Left cardiac atrium (tissue), 4 donors: Measurements from ENCODE around the gene FTCDNL1. TPM values are rescaled to one million over a fixed set of nuclear protein-coding genes. Genes with fewer than 3 reads are reported as not detected.

Experiments used
- ATAC-seq, 2 donors: fragments of 200-7000 bp; cut with Tn5 transposase; one replicate each; pipeline ENCODE4 v1.9.1; 2020; ENCODE audit warnings: mild to moderate bottlenecking in 2 of 2, moderate library complexity in 2 of 2
- DNase-seq: peaks from one replicate; pipeline ENCODE4 v3.0.0-alpha.2; 2020
- intact Hi-C, 2 donors: fragments of 100-400 bp; cut with DNase I; formaldehyde crosslinking; loops; one replicate each; pipeline versions ENCODE4 v1.14.1 to v1.15.1; 2022 to 2023
- total RNA-seq, 2 donors: library from RNA; stranded (reverse); fragmentation: NEBNext Ultra II Directional; extraction: Animal tissue kit (Norgen Biotek cat#: 25700); gene quantifications; one replicate each; pipeline ENCODE4 v1.2.1, GENCODE V29; 2021
- donor health status: DM: no; HTN: yes; CAD: no.
- donor health status: DM: no; HTN: yes; CAD: no; lungs with severe emphysema.
- donor health status: DM: yes; HTN: yes; CAD: no.
- donor health status: Dilated cardiomyopathy.

FTCDNL1 gene
- total RNA-seq, 2 donors from 2014 or later, result 3.4 to 7.8 TPM

DNA sequence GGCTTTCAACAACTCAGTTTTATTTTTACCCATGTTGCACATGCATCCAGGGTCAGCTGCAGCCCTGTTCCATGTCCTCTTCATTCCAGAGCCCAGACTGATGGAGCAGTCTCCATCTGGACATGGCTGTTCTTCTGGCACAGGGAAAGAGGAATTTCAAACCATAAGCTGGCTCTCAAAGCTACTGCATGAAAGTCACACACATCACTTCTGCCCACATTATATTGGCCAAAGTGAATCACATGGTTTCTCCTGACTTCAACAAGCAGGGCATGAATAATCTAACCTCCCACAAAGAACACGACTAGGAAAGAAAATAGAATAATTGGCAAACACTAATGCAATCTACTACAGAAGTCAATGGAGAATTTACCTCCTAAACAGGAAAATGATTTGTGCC is 94.2 kb downstream of the FTCDNL1 start:
- DNase-seq (no peak), ATAC-seq (no peak)
- intact Hi-C loops, result no loop called here

DNA sequence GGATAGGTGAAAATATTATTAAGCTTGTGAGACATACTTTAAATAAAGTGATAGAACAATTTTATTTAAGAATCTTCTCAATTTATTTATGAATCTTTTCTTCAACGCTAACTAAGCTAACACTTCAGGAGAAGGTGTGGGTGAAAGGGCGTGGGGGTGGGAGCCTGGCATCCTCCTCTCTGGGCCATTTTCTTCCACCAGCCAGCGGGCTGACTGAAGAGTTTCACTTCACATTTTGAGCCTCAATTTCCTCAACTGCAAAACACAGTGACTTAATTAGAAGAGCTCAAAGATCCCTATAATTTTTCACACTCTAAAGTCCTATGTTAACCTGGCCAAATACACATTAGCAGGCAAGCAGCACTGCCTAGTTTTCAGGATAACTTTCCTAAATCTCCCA is 94.8 kb downstream of the FTCDNL1 start:
- DNase-seq (no peak), ATAC-seq (no peak)
- intact Hi-C loops, result no loop called here

DNA sequence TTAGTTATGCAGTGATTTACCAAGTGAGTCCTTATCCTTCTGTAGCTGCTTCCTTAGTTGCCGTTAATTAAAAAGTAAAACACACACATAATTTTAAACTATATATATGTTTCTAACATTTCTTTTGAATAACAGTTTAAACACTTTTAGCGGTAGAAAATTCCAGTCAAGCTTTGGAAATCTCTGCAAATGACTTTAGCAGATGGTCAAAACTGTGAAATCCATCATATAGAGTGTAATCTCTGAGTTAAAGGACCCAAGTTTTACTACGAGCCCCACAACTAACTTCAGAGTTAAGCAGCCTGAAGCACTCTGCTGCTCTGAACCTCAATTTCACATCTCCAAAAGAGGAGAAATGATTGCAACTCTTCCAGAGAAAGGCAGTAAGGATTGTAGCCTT is 96.2 kb downstream of the FTCDNL1 start:
- intact Hi-C loops, result no loop called here
- ATAC-seq (no peak), DNase-seq (no peak)

DNA sequence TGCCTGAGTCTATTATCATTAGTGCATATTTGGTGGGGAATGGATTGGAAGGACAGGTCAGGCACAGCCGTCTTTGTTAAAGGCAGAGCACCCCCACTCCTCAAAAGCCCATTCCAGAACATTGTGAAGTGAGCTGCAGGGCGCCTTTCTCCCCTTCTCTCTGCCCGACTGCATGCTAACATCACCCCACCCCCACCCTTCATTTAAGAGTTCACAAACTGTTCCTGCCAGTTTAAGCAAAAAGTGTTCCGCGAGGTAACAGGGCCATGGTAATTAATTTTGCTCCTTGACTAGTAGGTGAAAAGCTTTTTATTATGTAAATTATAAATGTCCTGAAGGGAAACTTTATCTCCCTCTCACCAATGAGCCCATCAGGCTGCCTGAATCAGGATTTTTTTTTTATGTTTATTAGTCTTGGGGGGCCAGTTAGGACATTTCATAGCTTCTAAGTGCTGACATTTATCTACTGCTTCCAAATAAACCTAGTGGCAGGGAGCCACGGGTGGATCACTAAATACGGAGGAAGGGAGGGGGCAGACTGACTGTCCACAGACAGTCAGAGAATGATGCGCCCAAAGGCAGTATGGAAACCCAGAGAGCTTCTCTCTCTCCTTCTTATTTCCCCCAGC is 99.4 kb downstream of the FTCDNL1 start:
- DNase-seq (no peak), ATAC-seq (no peak)
- intact Hi-C loops, result no loop called here

DNA sequence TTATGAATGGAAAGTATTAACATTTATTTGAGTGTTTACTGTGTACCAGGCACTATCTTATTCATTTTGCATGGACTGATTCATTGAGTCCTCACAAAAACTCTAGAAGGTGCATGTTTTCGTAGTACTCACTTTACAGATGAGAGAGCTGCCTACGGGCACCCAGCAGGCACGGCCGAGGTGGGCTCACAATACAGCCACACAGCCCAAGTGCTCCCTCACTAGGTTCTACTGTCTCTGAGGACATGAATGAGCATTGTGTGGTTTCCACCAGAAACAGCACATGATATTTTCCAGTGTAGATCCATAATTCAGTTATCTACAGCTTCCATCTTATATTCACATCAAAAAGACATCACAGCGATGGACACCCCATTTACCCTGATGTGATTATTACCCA is 101.4 kb downstream of the FTCDNL1 start:
- ATAC-seq (no peak), DNase-seq (no peak)
- intact Hi-C loops, result no loop called here

DNA sequence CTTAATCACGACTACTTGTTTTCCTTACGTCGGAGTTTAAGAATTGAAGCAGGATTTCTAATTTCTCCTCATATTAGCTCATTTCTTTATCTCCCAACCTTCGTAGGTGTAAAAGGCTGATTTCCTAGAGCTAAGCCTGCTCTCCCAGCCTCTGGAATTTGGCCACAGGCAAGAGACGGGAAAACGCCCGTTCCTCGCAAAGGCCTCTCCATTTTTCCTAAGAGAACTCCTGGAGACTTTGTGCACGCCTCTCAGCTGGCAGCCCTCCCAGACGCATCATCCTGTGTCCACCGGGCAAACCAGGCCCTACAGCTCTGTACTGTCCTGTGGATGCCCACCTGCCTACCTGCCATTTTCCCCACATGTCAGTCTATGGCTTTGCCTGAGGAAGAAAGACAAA is 106.3 kb downstream of the FTCDNL1 start:
- DNase-seq, result no peak
- peak in 1 of 2 donors; percentile 29 for ATAC-seq
- intact Hi-C loops, result no loop called here

DNA sequence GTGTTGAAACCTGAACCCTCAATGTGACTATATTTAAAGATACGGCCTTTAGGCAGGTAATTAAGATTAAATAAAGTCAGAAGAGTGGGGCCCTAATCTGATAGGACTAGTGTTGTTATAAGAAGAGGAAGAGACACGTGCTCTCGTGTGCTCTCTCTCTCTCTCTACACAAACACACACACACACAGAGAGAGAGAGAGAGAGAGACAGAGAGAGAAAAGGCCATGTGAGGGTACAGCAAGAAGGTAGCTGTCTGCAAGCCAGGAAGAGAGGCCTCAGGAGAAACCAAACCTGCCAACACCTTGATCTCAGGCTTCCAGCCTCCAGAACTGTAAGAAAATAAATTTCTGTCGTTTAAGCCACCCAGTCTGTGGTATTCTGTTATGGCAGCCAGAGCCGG is 106.7 kb downstream of the FTCDNL1 start:
- intact Hi-C loops, result no loop called here
- no peak for ATAC-seq
- DNase-seq, result no peak

DNA sequence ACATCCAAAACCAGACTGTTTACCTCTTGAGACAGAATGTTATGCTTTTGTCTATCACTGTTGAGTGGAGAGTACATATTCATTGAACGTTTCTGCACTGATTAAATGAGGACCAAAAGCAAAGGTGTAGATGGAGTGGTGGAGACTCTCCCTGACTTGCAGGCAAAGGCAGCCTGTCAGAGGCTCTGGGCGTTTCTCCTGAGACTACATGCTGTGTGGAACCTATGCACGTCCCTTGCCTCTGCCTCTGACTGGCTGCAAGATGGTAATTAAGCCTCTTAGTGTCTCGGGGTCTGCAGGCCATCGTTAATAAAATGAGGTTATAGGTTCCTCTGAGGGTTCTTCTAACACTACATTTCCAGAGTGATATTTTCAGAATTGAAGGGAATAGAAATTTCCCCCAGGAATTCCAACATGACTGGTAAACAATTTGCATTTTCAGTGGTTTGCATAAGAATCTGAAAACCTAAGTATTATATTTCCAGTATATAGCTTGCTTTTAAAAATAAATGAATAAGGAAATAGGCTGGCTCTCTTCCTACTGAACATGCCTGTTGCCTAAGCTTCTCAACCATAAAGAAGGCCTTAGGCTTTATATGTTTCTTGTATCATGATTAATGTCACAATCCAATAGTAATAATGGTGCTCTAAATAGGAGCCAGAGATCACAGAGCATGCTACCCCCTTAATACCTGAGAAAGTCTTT is 107.4 kb downstream of the FTCDNL1 start:
- ATAC-seq (no peak), DNase-seq (no peak)
- intact Hi-C loops, result no loop called here

DNA sequence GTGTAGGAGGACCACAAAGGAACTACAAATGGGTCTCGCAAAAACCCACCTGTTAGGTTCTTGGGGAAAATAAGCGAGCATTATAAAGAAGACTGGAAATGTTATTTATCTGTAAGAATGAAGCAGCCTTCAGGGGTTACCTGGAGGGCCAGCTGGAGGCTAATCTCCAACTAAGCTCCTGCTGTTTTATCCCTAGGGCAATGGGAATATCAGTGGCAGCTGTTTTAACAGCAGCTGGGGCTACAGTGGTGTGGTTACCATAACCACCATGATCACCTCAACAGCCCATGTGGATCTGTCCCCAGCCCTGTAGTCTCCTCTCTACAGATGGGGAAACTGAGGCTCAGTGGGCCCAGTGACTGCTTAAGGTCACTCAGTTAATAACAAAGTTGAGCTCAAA is 108.1 kb downstream of the FTCDNL1 start:
- ATAC-seq (no peak), DNase-seq (no peak)
- intact Hi-C loops, result no loop called here

DNA sequence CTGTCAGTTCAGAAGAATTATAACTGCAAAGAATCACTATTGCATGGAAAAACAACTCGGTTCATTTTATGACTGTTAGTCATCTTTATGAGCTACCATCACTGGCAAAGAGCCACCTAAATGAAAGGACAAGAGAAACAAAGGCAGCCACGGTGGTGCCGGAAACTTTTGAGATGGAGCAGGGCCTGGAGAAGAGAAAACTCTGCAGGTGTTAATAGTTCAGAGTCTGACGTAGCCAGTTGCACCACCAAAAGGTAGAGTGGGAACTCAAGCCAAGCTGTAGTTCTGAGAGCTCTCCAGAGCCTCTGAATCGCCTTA is 110.9 kb downstream of the FTCDNL1 start:
- no peak for DNase-seq
- ATAC-seq, result no peak
- intact Hi-C loops, result loop anchor here in 1 of 2 donors (2.0 kb wide), 1 partner anchor 1425 kb away; no protein-coding TSS in a partner anchor

DNA sequence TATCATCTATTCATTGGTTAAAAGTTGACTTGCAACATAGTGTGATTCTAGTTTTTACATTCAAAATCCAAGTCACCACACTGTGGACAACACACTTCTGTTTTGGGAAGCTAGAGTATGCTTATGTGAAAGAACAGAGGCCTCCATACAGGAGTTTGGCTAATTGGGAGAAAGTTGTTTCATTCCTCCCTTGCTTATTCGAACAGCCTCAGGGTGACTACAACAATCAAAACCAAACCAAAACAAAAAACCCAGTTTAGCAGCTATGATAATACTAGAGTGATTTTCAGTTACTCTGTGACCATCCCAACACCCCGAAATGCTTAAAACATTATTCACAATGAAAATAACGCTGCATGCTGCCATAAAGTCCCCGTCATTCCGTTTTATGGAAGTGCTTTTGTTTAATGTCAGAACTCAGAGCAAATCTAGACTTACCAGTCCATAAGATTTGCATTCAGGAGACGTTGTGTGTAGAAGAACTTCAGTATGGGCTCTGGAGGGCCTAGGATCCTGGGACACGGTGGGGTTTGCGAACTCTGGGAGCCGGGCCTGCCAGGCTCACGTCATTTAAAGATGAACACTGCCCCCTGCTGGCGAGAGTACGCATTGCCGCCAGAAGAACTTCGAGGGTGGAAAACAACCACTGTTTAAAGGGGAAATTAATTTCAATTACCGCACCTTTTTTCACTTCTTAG is 111.4 kb downstream of the FTCDNL1 start:
- DNase-seq (peak; percentile 55), ATAC-seq (peak; percentile 62 to 63)
- intact Hi-C loops, result loop anchor here in 1 of 2 donors (2.0 kb wide), 1 partner anchor 1425 kb away; no protein-coding TSS in a partner anchor

DNA sequence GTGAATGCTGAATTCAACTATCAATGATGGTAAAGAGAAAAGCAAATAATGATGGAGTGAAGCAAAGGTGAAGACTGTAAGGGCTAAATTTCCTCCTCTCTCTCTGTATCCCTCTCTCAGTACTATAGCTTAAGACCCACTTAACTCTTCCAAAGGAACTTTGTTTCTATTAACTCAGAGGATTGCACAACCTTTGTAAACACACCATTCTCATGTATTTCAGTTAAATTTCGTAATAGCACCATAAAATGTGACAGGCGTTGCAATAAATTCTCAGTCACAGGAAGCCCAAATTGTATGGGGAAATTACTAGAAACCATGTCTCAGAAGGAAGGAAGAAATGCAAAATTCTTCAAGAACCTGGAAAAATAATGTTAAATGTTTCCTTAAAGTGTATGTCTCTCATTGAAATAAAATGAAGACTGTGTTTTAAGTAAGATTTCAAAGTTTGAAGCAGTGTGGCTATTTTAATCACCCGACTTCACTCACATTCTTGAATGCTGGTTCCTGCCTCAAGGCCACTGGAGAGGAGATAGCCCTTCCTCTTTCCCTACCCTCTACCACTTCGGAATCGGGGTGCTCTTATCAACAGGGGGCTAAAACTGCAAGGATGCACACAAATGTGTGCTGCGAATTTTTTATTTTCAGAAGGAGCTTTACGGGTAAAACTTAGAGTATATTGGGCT is 112.1 kb downstream of the FTCDNL1 start:
- ATAC-seq (peak in 1 of 2 donors; percentile 22), DNase-seq (no peak)
- intact Hi-C loops, result no loop called here

DNA sequence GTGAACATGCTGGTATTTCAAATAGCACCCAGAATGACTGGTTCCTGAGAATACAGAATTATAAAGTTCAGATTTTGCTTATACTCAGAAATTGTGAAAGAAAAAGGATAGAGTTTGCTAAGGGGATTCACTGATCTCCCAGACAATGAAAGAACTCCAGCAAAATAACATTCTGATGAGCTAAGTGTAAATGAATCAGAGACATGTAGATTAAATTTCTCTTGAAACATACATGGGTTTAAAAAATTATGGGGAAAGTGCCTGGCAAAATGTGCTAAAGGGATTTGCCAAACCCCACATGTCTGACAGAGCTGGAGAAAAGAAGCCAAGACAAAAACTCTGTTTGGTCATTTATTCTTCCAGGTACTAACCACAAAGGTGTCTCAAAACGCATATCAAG is 116.3 kb downstream of the FTCDNL1 start:
- DNase-seq (no peak), ATAC-seq (no peak)
- intact Hi-C loops, result no loop called here

DNA sequence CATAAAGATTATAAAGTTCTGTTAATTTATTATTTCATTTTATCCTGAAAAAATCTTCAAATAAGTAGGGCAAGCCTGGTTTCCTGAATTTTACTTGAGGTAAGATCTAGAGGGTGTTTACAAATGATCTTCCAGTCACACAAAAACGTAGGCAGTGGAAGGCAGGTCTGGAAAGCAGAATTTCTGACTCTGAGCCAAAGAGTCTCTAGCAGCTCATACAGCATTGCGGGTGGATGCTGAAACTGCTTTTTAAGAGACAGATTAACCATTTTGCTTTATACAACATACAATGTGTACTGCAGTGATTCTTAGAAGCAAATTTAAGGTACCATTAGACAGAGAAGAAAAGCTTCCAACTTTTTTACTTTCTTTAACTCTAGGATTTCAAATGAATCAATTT is 117.0 kb downstream of the FTCDNL1 start:
- ATAC-seq, result no peak
- intact Hi-C loops, result no loop called here
- no peak for DNase-seq

DNA sequence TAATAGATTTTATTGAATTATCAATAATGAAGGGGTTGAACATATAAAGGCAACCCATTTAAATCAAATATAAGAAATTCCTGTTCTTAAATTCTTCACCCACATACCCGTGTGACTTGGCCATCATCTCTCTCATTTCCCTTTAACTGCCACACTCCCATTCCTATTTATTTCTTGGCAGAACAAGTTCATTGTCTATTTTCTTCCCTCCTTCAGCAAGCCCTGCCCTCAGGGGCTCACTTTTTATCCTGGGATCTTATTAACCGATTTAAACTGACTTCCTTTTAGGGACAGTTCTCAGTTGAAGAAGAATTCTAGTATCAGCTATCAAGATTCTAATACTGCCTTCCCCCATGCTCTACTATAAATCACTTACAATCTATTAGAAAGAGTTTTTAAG is 123.2 kb downstream of the FTCDNL1 start:
- DNase-seq (no peak), ATAC-seq (no peak)
- intact Hi-C loops, result no loop called here

DNA sequence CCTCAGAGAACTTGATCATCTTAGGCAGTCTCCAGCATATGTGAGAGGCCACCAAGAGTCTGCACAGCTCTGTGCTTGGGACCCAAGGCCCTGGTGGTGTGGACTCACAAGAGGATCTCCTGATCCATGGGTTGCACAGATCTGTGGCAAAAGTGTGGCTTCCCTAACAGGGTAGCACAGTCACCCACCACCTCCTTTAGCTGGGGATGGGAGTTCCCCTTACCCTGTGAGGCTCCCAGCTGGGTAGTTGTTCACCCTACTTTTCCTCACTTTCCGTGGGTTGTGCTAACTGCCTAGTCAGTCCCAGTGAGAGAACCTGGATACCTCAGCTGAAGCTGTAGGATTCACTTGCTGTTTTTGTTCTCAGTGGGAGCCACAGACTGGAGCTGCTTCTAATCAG is 123.7 kb downstream of the FTCDNL1 start:
- no peak for DNase-seq
- ATAC-seq, result no peak
- intact Hi-C loops, result no loop called here

DNA sequence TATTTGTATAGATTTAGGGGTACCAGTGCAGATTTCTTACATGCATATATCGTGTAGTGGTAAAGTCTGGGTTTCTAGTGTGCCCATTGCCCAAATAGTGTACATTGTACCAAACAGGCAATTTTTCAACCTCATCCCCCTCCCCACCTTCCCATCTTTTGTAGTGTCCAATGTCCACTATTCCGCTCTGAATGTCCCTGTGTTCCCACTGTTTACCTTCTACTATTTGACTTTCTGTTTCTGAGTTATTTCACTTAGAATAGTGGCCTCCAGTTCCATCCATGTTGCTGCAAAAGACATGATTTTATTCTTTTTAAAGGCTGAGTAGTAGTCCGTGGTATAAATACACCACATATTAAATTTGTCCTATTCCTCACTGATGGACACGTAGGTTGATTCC is 132.9 kb downstream of the FTCDNL1 start:
- DNase-seq (no peak), ATAC-seq (no peak)
- intact Hi-C loops, result no loop called here

DNA sequence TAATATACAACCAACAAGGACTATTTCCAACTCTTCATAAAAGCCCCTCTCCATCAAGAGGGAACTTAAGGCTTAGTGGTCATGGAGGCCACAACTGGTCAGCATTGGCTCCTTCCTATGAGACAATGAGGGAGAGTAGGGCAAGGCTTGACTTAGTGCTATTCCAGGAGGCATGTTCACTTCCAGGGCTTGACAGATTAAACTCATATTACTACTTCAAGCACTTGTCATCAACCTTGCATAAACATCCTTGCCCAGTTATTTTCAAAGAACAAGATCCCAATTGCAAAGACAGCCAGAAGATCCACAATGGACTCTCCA is 133.4 kb downstream of the FTCDNL1 start:
- intact Hi-C loops, result no loop called here
- no peak for ATAC-seq
- DNase-seq, result no peak

DNA sequence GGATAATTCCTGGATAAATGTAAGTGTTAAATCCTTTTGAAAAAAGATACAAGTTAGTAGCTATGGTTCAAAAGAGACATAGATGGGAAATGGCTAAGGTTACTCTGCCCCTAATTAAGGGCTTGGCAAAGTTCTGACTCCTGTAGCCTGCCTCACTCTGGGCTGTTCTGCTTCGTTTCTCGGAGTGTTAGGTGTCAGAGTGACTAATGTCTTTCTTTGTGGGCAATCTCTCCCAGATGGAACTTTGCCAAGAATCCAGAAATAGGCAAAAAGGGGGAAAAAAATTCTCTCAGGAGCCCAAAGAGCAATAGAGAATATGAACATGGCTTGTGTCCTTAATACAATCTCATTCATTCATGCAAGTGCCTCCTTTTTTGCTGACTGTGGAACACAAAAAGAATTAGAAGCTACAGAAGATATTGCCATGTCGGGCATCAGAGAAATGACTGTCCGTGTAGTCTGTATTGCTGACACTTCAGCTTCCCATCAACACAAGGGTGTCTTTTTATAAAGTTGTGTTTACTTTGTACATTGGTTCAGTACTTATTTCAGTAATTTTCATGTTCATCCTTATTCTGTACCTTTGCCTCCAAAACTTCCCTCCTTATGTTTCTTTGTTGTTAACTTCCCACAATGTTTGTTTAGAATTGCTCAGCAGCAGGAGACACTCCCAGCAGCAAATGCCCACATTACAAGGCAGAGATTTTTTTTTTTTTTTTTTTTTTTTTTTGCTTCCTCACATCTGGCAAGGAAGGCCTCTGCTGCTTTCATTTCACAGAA is 134.0 kb downstream of the FTCDNL1 start:
- DNase-seq, result no peak
- no peak for ATAC-seq
- intact Hi-C loops, result no loop called here

DNA sequence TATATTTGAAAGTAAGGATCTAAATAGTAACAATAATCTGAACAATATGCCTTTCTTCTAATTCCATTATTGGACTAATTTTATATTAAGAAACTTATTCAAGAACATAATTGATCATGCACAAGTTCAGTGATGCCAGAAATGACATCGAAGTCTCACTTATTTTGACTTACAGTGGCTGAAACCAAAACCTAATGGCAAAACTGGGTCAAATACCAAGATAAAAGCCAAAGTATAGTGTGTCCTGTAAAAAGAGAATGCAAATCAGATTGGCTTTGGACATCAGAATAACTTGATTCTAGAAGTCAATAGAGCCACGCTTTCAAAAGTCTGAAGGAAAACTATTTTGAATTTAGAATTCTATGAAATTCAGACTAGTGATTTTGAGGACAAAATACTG is 137.2 kb downstream of the FTCDNL1 start:
- ATAC-seq (no peak), DNase-seq (no peak)
- intact Hi-C loops, result no loop called here
